ELF-1 (cell line): ENCODE data around the gene PRM1.

Experiments used
- DNase-seq: peaks from one replicate; pipeline ENCODE4 v3.0.0-alpha.2; 2016; ENCODE audit warnings: low read depth, low spot score

Gene PRM1

GRCh38 chr16:11253995-11254912 lies 26.9 kb downstream of the PRM1 start:
- no peak for DNase-seq

- DNase-seq = no peak
These were observed 27.8 kb downstream of the PRM1 start for GRCh38 chr16:11253009-11253994.

GRCh38 chr16:11252482-11252931 lies 28.6 kb downstream of the PRM1 start:
- DNase-seq = no peak

- DNase-seq = no peak
These were observed 29.3 kb downstream of the PRM1 start for GRCh38 chr16:11251525-11252481.

GRCh38 chr16:11250786-11251524 lies 30.2 kb downstream of the PRM1 start:
- DNase-seq = no peak

DNA sequence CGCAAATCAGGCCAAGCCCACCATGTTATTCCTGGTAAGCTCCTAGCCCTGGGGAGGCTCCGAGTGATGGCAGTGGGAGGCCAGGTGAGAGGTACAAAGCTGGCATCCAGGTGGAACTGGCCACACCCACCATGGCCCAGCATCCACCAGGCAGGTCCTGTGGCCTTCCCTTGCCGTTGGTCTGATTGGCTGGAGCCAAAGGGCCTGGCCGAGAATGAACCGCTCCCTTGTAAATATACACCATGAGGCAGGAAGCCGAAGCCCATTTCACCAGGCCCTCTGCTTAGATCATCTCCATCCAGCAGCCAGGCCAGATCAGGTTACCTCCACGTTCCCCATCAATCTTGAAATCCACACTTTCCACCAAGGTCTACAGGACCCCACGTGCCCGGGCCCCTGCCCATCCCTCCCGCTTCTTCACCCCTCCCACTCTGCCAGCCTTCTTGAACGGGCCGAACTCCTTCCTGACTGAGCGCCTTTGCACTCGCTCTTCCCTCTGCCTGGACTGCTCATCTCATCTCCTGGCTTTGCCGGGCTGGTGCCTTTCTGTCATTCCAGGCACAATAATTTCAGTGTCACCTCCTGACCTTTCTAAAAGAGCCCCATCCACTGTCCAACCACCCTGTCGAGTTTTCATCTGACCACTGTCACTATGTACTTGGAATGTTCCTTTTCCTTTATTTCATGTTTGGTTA lies 30.9 kb downstream of the PRM1 start:
- peak; percentile 53 for DNase-seq

DNA sequence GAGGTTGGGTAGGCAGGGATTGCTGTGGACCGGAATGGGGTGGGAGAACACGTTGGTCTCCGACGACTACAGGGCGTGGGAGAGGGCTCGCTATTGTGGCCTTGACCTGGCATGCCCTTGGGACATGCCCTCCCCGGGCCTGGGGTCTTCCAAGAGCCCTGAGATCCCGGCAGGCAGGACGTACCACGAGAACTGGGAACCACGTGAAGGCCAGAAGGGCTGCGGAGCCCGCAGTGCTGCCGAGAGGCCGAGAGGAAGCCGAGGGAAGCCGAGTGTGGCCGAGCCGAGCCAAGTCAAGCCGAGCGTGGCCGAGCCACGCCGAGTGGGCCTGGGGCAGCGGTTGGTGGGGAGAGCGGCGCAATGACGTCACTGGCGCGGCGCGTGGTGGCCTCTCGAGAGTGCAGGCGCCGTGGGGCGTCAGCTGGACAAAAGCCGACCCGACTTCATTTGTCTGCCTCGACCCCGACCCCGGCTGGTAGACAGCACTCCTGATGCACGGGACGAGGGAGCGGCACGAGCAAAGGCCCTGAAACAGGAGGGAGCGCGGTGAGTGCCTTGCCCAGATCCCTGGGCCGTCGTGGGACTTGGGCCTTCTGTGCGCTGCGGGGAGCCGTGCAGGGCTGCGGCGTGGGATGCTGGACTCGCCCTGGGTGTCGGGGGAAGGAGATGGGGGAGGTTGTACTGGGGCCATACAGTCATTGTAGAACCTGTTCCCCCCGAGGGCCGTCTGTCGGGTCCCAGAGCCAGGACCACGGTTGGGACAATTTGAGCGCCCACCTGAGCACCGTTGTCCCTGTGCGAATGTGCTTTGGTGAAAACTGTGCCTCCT lies 31.7 kb downstream of the PRM1 start:
- DNase-seq = no peak

- DNase-seq = no peak
These were observed 33.0 kb downstream of the PRM1 start for GRCh38 chr16:11248133-11248532.

DNA sequence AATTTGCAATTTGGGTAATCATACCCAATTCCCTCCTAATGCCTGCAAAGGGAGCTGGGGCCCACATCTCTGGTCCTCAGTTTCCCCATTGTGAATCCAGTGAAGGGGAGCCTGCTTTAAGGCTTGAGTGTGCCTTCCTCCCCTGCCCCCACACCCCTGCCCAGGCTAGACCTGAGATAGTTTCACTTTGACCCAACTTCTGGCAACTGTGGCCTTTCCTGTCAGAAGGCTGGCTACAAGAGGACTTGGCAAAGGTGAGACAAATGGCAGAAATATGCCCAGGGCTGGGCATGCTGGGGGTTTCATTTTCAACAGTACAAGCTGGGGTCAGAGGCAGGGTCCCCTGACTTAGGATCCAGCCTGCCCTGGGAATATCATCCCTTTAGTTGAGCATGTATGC lies 35.1 kb downstream of the PRM1 start:
- DNase-seq = no peak

GRCh38 chr16:11245222-11245737 lies 35.9 kb downstream of the PRM1 start:
- DNase-seq = no peak

- no peak for DNase-seq
These were observed 38.5 kb downstream of the PRM1 start for GRCh38 chr16:11242658-11243057.

- DNase-seq = no peak
These were observed 39.5 kb downstream of the PRM1 start for GRCh38 chr16:11241480-11242204.

- no peak for DNase-seq
These were observed 40.3 kb downstream of the PRM1 start for GRCh38 chr16:11240636-11241473.

DNA sequence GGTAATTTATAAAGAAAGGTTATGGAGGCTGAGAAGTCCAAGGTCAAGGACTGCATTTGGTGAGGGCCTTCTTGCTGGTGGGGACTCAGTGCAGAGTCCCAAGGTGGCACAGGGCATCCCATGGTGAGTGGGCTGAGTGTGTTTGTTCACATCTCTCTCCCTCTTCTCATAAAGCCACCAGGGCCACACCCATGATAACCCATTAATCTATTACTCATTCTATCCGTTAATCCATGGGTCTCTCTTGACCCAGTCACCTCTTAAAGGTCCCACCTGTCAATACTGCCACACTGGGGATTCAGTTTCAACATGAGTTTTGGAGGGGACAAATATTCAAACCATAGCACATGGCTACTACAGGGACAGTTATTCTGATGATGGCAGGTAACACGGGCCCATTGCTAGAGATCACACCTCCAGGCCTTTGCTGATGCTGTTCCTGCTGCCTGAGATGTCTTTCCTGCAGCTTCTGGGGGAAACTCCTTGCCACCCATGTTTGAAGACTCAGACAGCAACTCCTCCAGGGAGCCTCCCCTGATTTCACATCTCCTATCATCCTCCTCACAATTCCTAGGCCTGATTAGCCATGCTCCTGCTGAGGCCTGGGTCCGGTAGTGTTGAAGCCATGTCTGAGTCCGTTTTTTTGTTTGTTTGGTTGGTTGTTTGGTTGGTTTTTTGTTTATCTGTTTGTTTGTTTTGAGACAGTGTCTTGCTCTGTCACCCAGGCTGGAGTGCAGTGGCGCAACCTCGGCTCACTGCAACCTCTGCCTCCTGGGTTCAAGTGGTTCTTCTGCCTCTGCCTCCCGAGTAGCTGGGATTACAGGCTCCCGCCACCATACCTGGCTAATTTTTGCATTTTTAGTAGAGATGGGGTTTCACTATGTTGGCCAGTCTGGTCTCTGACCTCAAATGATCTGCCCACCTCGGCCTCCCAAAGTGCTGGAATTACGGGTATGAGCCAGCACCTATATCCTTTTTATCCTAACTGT lies 41.2 kb downstream of the PRM1 start:
- DNase-seq = no peak

DNA sequence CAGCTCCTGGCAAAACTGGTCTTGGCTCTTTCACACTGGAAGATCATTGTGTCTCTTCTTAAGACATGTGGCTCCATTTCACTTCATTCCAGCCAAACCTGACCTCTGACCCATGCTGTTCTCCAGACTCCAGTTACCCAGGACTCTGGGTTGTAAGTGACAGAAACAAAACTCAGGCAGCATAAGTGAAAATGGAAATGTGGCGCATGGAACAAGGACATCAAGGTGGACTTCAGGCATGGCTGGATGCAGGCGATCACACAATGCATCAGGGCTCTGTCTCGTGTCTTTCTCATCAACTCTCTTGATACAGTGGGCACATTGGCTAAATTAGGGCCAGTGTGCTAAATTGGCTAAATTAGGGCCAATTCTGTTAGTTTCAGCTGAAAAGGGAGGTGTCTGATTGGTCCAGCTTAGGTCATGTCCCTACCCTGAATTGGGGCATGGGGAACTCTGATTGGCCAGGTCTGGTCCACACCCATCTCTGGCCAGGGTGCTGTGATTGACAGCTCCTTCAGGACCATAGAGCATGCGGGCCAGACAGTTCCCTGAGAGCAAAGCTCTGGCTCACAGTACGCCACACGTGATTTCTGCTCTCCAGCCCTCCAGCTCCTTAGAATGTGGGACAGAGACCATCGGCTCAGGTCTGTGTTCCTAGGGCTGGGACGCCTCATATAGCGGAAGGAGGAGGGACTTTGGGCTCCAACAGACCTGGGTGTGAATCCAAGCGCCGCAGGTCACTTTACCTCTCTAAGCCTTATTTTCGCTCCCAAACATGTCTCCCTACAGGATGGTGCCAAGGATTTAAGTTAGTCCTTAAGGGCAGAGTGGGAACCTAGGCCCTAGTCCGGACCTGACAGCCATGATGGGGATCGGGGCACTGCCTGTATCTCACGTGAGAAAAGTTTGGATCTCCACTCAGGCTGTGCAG lies 42.6 kb downstream of the PRM1 start:
- DNase-seq = peak; percentile 74
